Gastroesophageal sphincter (tissue), 4 donors: ENCODE results near the gene KLHL17. TPM values are rescaled to one million over a fixed set of nuclear protein-coding genes. Genes with fewer than 3 reads are reported as not detected.

Experiments
- ATAC-seq: fragments of 150-250 bp; one replicate; pipeline ENCODE4 v1.9.1; 2016; ENCODE audit warnings: mild to moderate bottlenecking, moderate library complexity
- H3K27ac ChIP-seq, 4 donors: fragments of 200-600 bp; sonication (generic) in 3 of 4; 1 replicate in 3 of 4; 2 replicates in 1 of 4; pipeline ENCODE4 v1.5.1; 2016 to 2019
- H3K27me3 ChIP-seq: fragments of 200-600 bp; sonication (generic); one replicate; pipeline ENCODE4 v1.5.1; 2019
- H3K36me3 ChIP-seq, 2 donors: fragments of 200-600 bp; sonication (generic); one replicate each; pipeline ENCODE4 v1.5.1; 2019; ENCODE audit warnings: control low read depth in 1 of 2
- H3K4me1 ChIP-seq, 3 donors: fragments of 200-600 bp; sonication (generic); 1 replicate in 2 of 3; 2 replicates in 1 of 3; pipeline ENCODE4 v1.5.1; 2016 to 2019; ENCODE audit warnings: control low read depth in 2 of 3
- H3K4me3 ChIP-seq, 2 donors: fragments of 200-600 bp; sonication (generic); one replicate each; pipeline ENCODE4 v1.5.1; 2019; ENCODE audit warnings: mild to moderate bottlenecking in 1 of 2, moderate library complexity in 1 of 2
- H3K9me3 ChIP-seq, 3 donors: fragments of 200-600 bp; sonication (generic); one replicate each; pipeline ENCODE4 v1.5.1; 2017 to 2019; ENCODE audit warnings: control low read depth in 2 of 3
- CTCF ChIP-seq, 4 experiments: fragments of 200-600 bp in 2 of 4; fragments of 450-650 bp in 2 of 4; sonication (generic) in 1 of 4; IDR thresholded peaks; one replicate each; pipeline ENCODE4 v1.5.1; 2017 to 2019; ENCODE audit warnings: antibody characterized with exemption in 4 of 4, mild to moderate bottlenecking in 2 of 4, moderate library complexity in 2 of 4
- EP300 ChIP-seq: sonication (generic); formaldehyde crosslinking; IDR thresholded peaks from one replicate; pipeline ENCODE4 v1.6.1; 2017; ENCODE audit warnings: antibody characterized with exemption, mild to moderate bottlenecking
- POLR2A ChIP-seq, 2 donors: fragments of 450-650 bp; IDR thresholded peaks; one replicate each; pipeline ENCODE4 v1.6.1; 2017; ENCODE audit warnings: antibody characterized with exemption in 2 of 2, mild to moderate bottlenecking in 2 of 2, moderate library complexity in 1 of 2
- POLR2AphosphoS5 ChIP-seq: sonication (generic); formaldehyde crosslinking; IDR thresholded peaks from one replicate; pipeline ENCODE4 v1.6.1; 2017; ENCODE audit warnings: antibody characterized with exemption
- WGBS, 2 donors: methylation state at CpG; one replicate each; pipeline ENCODE4 v1.1.5; 2018; ENCODE audit warnings: low coverage in 1 of 2; 5-methylcytosine and 5-hydroxymethylcytosine counted together
- total RNA-seq, 4 donors: library from RNA; depleted of rRNA; stranded (reverse); fragments of >200 nt; gene quantifications; one replicate each; pipeline ENCODE4 v1.1.0, GENCODE V29; 2016

Gene KLHL17
- total RNA-seq, 4 donors from 2014 or later: 3.6 to 12.0 (median 10.1) TPM

GRCh38 chr1:978069-978834 lies 17.9 kb downstream of the KLHL17 start:
- Histone ChIP-seq H3K9me3 (no peaks in the 10 kb centered on the region), H3K4me1 (peaks cover 0 to 14% (median 5%) of the 10 kb centered on the region in 3 donors), H3K4me3 (no peak overlapping the region), H3K27me3 (peaks cover 74% of the 10 kb centered on the region), H3K27ac (no peak overlapping the region), H3K36me3 (no peaks in the 10 kb centered on the region)
- TF ChIP-seq EP300: no peak
- no peak for TF ChIP-seq POLR2A (IDR thresholded peaks at IDR 0.05)
- TF ChIP-seq POLR2AphosphoS5: no peak
- TF ChIP-seq CTCF (IDR thresholded peaks at IDR 0.05): no peak
- no peak for ATAC-seq
- WGBS, 2 donors: no CpG with 5 or more reads among the region's 44 CpGs

- Histone ChIP-seq H3K4me1 (peaks cover 0 to 18% (median 5%) of the 10 kb centered on the region in 3 donors), H3K36me3 (no peaks in the 10 kb centered on the region), H3K4me3 (no peak overlapping the region), H3K27me3 (peaks cover 74% of the 10 kb centered on the region), H3K9me3 (no peaks in the 10 kb centered on the region), H3K27ac (no peak overlapping the region)
- 100% methylated on average over 1 of the region's 60 CpGs; no CpG with 5 or more reads in 1 of the 2 donors for WGBS, 2 donors
- TF ChIP-seq EP300 (no peak), POLR2A (IDR thresholded peaks at IDR 0.05) (no peak), POLR2AphosphoS5 (no peak), CTCF (IDR thresholded peaks at IDR 0.05) (no peak)
- no peak for ATAC-seq
These were observed 18.7 kb downstream of the KLHL17 start for GRCh38 chr1:978835-979743.

GRCh38 chr1:979744-980072 lies 19.3 kb downstream of the KLHL17 start:
- Histone ChIP-seq H3K4me1 (peaks cover 0 to 22% (median 7%) of the 10 kb centered on the region in 3 donors), H3K27ac (no peak overlapping the region), H3K4me3 (no peak overlapping the region), H3K27me3 (peaks cover 74% of the 10 kb centered on the region), H3K9me3 (no peaks in the 10 kb centered on the region), H3K36me3 (no peaks in the 10 kb centered on the region)
- TF ChIP-seq EP300 (no peak), POLR2AphosphoS5 (no peak), POLR2A (IDR thresholded peaks at IDR 0.05) (no peak), CTCF (IDR thresholded peaks at IDR 0.05) (no peak)
- 100% methylated on average over 4 of the region's 9 CpGs; no CpG with 5 or more reads in 1 of the 2 donors for WGBS, 2 donors
- no peak for ATAC-seq

GRCh38 chr1:980137-980571 lies 19.8 kb downstream of the KLHL17 start:
- 65% methylated on average over 4 of the region's 13 CpGs; no CpG with 5 or more reads in 1 of the 2 donors for WGBS, 2 donors
- no peak for ATAC-seq
- peaks cover 0 to 22% (median 7%) of the 10 kb centered on the region in 3 donors for H3K4me1 ChIP-seq

More at GRCh38 chr1:980137-980571, 19.8 kb downstream of the KLHL17 start:
- Histone ChIP-seq H3K4me3 (no peak overlapping the region), H3K27ac (no peak overlapping the region), H3K36me3 (no peaks in the 10 kb centered on the region), H3K9me3 (no peaks in the 10 kb centered on the region), H3K27me3 (peaks cover 74% of the 10 kb centered on the region)
- no peak for TF ChIP-seq CTCF (IDR thresholded peaks at IDR 0.05)
- TF ChIP-seq EP300: no peak
- no peak for TF ChIP-seq POLR2A (IDR thresholded peaks at IDR 0.05)
- no peak for TF ChIP-seq POLR2AphosphoS5
